Uterus (tissue), 2 donors: ENCODE results near the gene WNT16.

Experiments
- POLR2A ChIP-seq, 2 donors: fragments of 450-650 bp; IDR thresholded peaks; one replicate each; pipeline ENCODE4 v1.6.1; 2016; ENCODE audit warnings: antibody characterized with exemption in 2 of 2, mild to moderate bottlenecking in 1 of 2, moderate library complexity in 1 of 2
- TF ChIP-seq, protein P1 (sequence below), 4 experiments: fragments of 200-600 bp in 2 of 4; fragments of 450-650 bp in 2 of 4; sonication (generic) in 2 of 4; IDR thresholded peaks; one replicate each; pipeline ENCODE4 v1.5.1; 2016 to 2019; ENCODE audit warnings: antibody characterized with exemption in 4 of 4, mild to moderate bottlenecking in 2 of 4, moderate library complexity in 1 of 4

- no peak for TF ChIP-seq POLR2A (IDR thresholded peaks at IDR 0.05)
- TF ChIP-seq, protein P1, sequence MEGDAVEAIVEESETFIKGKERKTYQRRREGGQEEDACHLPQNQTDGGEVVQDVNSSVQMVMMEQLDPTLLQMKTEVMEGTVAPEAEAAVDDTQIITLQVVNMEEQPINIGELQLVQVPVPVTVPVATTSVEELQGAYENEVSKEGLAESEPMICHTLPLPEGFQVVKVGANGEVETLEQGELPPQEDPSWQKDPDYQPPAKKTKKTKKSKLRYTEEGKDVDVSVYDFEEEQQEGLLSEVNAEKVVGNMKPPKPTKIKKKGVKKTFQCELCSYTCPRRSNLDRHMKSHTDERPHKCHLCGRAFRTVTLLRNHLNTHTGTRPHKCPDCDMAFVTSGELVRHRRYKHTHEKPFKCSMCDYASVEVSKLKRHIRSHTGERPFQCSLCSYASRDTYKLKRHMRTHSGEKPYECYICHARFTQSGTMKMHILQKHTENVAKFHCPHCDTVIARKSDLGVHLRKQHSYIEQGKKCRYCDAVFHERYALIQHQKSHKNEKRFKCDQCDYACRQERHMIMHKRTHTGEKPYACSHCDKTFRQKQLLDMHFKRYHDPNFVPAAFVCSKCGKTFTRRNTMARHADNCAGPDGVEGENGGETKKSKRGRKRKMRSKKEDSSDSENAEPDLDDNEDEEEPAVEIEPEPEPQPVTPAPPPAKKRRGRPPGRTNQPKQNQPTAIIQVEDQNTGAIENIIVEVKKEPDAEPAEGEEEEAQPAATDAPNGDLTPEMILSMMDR (IDR thresholded peaks at IDR 0.05): no peak
Measured at GRCh38 chr7:121323515-121324302, 5.1 kb upstream of the WNT16 start.
